HUES64 (cell line): ENCODE data around the gene BMP5.

Experiments used
- H3K27ac ChIP-seq: 2 replicates; pipeline ENCODE4 v1.7.0; 2013; ENCODE audit warnings: low read depth, low read length, inconsistent platforms
- H3K27me3 ChIP-seq: 2 replicates; pipeline ENCODE4 v1.6.1; 2013; ENCODE audit warnings: mild to moderate bottlenecking, low read length; ENCODE audit not compliant: insufficient read depth
- H3K36me3 ChIP-seq: 2 replicates; pipeline ENCODE4 v1.6.1; 2013; ENCODE audit warnings: mild to moderate bottlenecking, low read length; ENCODE audit not compliant: insufficient read depth
- H3K4me1 ChIP-seq: 2 replicates; pipeline ENCODE4 v1.6.1; 2013; ENCODE audit warnings: mild to moderate bottlenecking, low read length, moderate library complexity; ENCODE audit not compliant: insufficient read depth
- H3K4me3 ChIP-seq: 2 replicates; pipeline ENCODE4 v1.5.1; 2013; ENCODE audit warnings: mild to moderate bottlenecking, low read length, moderate library complexity
- H3K9ac ChIP-seq: 2 replicates; pipeline ENCODE4 v1.6.1; 2013; ENCODE audit warnings: mild to moderate bottlenecking, low read depth, low read length
- H3K9me3 ChIP-seq: 2 replicates; pipeline ENCODE4 v1.6.1; 2013; ENCODE audit warnings: low read depth, low read length; ENCODE audit not compliant: insufficient read depth
- WGBS: fragments of 150-250, 120-280 bp; methylation state at CpG from one replicate; pipeline ENCODE4 v1.1.7; 2013; ENCODE audit warnings: missing lambda C conversion rate; 5-methylcytosine and 5-hydroxymethylcytosine counted together

The BMP5 gene

DNA sequence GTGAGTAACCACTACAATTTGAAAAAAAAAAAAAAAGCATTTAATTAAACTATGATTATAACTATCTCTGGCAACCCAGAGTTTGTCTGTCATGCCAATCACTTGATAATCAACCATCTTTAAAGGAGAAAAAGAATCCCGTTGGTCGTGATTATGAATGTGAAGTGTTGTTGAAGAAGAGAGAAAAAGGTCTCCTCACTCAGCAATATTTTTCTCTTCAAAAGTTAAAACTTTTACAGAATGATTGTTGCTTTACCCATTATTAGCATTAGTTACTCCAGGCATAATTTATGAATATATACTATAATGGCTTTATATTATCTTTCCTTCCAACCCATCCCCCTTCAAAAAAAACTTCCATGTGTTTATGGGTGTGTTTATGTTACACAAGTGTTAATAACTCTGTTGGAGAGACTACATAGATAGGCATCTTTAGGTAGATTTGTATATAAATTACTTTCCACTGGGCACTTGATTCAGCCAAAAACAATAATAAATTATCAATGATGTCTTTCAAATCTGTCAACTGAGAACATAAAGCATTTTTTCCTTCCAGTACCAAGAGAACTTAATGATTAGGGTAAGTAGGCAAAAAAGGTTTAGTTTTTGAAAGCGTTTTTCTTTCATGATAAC is 5.1 kb downstream of the BMP5 start:
- no peak overlapping the region for H3K27ac ChIP-seq

GRCh38 chr6:55869674-55870073 is 5.7 kb downstream of the BMP5 start:
- WGBS: 73% methylated on average over 1 of the region's 1 CpG
- Histone ChIP-seq H3K27ac (no peak overlapping the region), H3K27me3 (no peaks in the 10 kb centered on the region), H3K9ac (no peak overlapping the region), H3K9me3 (no peaks in the 10 kb centered on the region), H3K36me3 (no peaks in the 10 kb centered on the region), H3K4me1 (peaks cover 21% of the 10 kb centered on the region), H3K4me3 (no peak overlapping the region)

More for the DNA sequence above, 5.1 kb downstream of the BMP5 start:
- Histone ChIP-seq H3K27me3 (no peaks in the 10 kb centered on the region), H3K9ac (no peak overlapping the region), H3K4me1 (peaks cover 27% of the 10 kb centered on the region), H3K36me3 (no peaks in the 10 kb centered on the region), H3K4me3 (no peak overlapping the region), H3K9me3 (no peaks in the 10 kb centered on the region)
- WGBS: no CpG with 5 or more reads among the region's 3 CpGs

DNA sequence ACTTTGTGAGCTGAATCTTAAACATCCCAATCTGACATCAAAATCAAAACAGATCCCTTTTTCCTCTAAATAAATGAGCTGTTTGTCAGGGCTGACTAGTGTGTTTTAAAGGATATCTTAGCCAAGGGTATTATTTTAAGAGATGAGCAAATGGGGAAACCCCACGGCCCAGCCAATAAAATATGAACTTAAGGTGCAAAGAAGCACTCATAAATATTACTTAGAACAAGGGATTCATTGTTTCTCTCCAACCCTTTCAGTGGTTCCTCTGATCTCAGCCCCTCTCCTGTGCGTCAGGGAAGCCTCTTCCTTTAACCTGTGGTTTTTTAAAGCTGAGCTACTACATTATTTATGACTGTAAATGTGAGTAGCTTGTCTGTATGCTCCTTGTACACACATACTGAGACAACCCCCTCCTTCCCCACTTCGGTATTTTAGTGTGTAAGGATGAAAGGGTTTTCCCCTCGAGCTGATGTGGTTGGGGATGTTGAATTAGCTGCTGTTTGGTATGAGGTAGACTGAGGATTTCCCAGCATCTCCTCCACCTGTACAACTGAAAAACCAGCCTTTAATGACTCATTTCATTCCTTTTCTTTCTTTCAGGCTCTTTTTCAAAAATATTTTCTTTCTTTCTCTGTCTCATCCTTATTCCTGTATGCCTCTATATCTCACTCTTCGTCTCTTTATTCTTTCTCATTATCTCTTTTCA is 6.5 kb downstream of the BMP5 start:
- no peak overlapping the region for H3K4me3 ChIP-seq
- WGBS: 86% methylated on average over 3 of the region's 5 CpGs
- H3K36me3 ChIP-seq: no peaks in the 10 kb centered on the region
- peaks cover 15% of the 10 kb centered on the region; the same call in 1 of the 2 replicates for H3K4me1 ChIP-seq
- H3K27ac ChIP-seq: no peak overlapping the region
- no peaks in the 10 kb centered on the region for H3K27me3 ChIP-seq
- H3K9me3 ChIP-seq: no peaks in the 10 kb centered on the region
- no peak overlapping the region for H3K9ac ChIP-seq

- no peak overlapping the region for H3K27ac ChIP-seq
- no peak overlapping the region for H3K9ac ChIP-seq
- H3K27me3 ChIP-seq: no peaks in the 10 kb centered on the region
- H3K36me3 ChIP-seq: no peaks in the 10 kb centered on the region
- no CpG with 5 or more reads among the region's 1 CpG for WGBS
- peaks cover 15% of the 10 kb centered on the region; the same call in 1 of the 2 replicates for H3K4me1 ChIP-seq
- no peak overlapping the region for H3K4me3 ChIP-seq
- H3K9me3 ChIP-seq: no peaks in the 10 kb centered on the region
Measured at GRCh38 chr6:55868176-55868575, 7.2 kb downstream of the BMP5 start.

- Histone ChIP-seq H3K36me3 (no peaks in the 10 kb centered on the region), H3K27ac (no peak overlapping the region), H3K9ac (no peak overlapping the region), H3K27me3 (no peaks in the 10 kb centered on the region), H3K4me3 (no peak overlapping the region), H3K4me1 (peaks cover 15% of the 10 kb centered on the region; the same call in 1 of the 2 replicates), H3K9me3 (no peaks in the 10 kb centered on the region)
- WGBS: 93% methylated on average over 2 of the region's 2 CpGs
Measured at GRCh38 chr6:55866128-55866527, 9.3 kb downstream of the BMP5 start.

DNA sequence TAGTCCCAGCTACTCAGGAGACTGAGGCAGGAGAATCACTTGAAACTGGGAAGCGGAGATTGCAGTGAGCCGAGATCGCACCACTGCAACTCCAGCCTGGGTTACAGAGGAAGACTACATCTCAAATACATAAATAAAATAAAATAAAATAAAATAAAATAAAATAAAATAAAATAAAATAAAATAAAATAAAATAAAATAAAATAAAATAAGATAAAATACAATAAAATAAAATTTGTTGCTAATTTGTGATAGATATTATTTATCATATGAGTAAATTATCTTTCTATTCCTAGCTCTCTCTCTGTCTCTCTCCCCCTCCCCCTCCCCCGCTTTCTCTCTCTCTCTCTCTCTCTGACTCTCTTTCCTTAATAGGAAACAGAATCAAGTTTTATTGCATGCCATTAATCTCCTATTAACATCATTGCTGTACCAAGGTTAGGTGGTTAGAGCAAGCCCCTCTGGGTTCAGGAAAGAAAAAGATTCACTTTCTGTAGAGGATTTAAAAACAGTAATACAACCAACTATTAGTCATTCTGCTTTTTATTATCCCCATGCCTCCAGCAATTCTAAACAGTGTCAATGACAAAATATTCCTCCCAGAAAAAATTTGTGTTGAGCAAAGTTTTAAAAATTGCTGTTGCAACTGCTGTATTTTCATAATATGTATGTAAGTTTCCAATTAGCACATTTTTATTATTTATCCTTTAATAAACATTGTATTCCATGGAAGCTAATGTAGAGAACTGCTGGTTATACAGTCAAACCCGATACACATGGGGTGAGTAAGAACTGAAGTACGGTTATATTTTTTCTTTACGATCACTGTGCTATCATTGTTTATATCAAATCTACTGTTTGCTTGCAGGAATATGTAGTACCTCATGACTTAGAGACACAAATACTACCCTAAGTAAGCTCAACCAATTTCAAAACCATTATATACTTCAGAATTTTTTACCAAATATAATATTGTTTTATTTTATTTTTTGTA is 22.1 kb downstream of the BMP5 start:
- Histone ChIP-seq H3K4me3 (no peak overlapping the region), H3K9ac (no peak overlapping the region), H3K9me3 (no peaks in the 10 kb centered on the region), H3K27me3 (no peaks in the 10 kb centered on the region), H3K4me1 (no peaks in the 10 kb centered on the region), H3K27ac (no peak overlapping the region), H3K36me3 (no peaks in the 10 kb centered on the region)
- 95% methylated on average over 7 of the region's 7 CpGs for WGBS

GRCh38 chr6:55841341-55841740 is 34.0 kb downstream of the BMP5 start:
- no peaks in the 10 kb centered on the region for H3K36me3 ChIP-seq
- no peaks in the 10 kb centered on the region for H3K9me3 ChIP-seq
- no peak overlapping the region for H3K27ac ChIP-seq
- H3K4me3 ChIP-seq: no peak overlapping the region
- H3K9ac ChIP-seq: no peak overlapping the region
- no peaks in the 10 kb centered on the region for H3K27me3 ChIP-seq
- H3K4me1 ChIP-seq: peaks cover 5% of the 10 kb centered on the region; the same call in 1 of the 2 replicates

GRCh38 chr6:55839080-55839479 is 36.3 kb downstream of the BMP5 start:
- H3K27me3 ChIP-seq: no peaks in the 10 kb centered on the region
- H3K36me3 ChIP-seq: no peaks in the 10 kb centered on the region
- H3K4me3 ChIP-seq: no peak overlapping the region
- no peaks in the 10 kb centered on the region for H3K9me3 ChIP-seq
- no peak overlapping the region for H3K27ac ChIP-seq
- H3K4me1 ChIP-seq: peaks cover 5% of the 10 kb centered on the region; the same call in 1 of the 2 replicates
- no peak overlapping the region for H3K9ac ChIP-seq

DNA sequence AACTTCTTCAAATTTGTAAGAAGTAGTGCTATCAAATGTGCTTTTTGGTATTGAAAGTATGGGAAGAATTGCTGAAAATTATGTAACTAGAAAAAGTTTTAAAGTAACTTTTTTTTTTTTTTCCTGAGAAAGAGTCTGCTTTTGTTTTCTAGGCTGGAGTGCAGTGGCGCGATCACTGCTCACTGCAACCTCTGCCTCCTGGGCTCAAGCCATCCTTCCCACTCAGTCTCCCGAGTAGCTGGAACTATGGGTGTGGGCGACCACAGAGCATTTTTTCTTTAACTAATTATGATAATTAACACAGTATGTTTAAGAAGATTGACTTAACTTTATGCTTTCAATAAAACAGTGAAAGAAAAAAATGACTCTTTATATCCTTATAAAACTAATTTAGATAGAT is 38.4 kb downstream of the BMP5 start:
- peaks cover 5% of the 10 kb centered on the region for H3K4me1 ChIP-seq
- WGBS: 100% methylated on average over 3 of the region's 4 CpGs

DNA sequence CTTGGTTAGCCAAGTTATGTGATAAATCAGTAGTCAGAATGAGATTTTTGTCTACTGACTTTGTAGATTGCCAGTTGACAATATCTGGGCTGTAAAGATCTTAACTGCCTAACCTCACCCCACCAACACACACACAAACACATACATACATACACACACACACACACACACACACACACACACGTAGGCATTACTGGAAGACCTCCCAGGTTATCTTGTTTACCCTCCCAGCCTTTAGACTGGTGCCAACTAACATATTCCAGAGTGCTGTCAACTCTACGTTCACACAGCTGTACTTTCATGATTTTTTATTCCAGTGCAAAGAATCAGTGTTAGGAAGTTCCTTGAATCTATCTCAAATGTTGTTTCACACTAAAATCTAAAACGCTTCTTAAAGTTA is 38.9 kb downstream of the BMP5 start:
- peaks cover 4% of the 10 kb centered on the region for H3K4me1 ChIP-seq
- 93% methylated on average over 2 of the region's 3 CpGs for WGBS
- no peak overlapping the region for H3K9ac ChIP-seq
- no peaks in the 10 kb centered on the region for H3K27me3 ChIP-seq
- H3K27ac ChIP-seq: no peak overlapping the region
- H3K36me3 ChIP-seq: no peaks in the 10 kb centered on the region
- H3K4me3 ChIP-seq: no peak overlapping the region
- no peaks in the 10 kb centered on the region for H3K9me3 ChIP-seq

More for the DNA sequence above, 38.4 kb downstream of the BMP5 start:
- Histone ChIP-seq H3K27me3 (no peaks in the 10 kb centered on the region), H3K4me3 (no peak overlapping the region), H3K27ac (no peak overlapping the region), H3K9me3 (no peaks in the 10 kb centered on the region), H3K36me3 (no peaks in the 10 kb centered on the region), H3K9ac (no peak overlapping the region)

- H3K27ac ChIP-seq: no peak overlapping the region
- no peak overlapping the region for H3K9ac ChIP-seq
- no peaks in the 10 kb centered on the region for H3K9me3 ChIP-seq
- WGBS: 85% methylated on average over 1 of the region's 1 CpG
- no peak overlapping the region for H3K4me3 ChIP-seq
- no peaks in the 10 kb centered on the region; the same call in 1 of the 2 replicates for H3K4me1 ChIP-seq
- H3K36me3 ChIP-seq: no peaks in the 10 kb centered on the region
- no peaks in the 10 kb centered on the region for H3K27me3 ChIP-seq
Measured at GRCh38 chr6:55835220-55835619, 40.2 kb downstream of the BMP5 start.
